HL-60 (cell line): Measurements from ENCODE around the gene SIDT2.
"Not testable (repeated sequence)": the region's sequence is repeated elsewhere in the genome, so short reads cannot be mapped to it uniquely, and the experiment has no call there.

Experiments
- DNase-seq, 2 experiments: peaks; one replicate each; pipeline ENCODE4 v3.0.0-alpha.2; 2010 to 2020; ENCODE audit warnings: low read depth in 1 of 2, low spot score in 1 of 2
- H3K27ac ChIP-seq: fragments of 250-450 bp; sonication (Bioruptor Pico); replicated peaks from 2 replicates; pipeline ENCODE4 v1.5.1; 2020; ENCODE audit warnings: mild to moderate bottlenecking, moderate library complexity
- H3K27me3 ChIP-seq: fragments of 250-450 bp; sonication (Bioruptor Pico); 2 replicates; pipeline ENCODE4 v1.5.1; 2021; ENCODE audit warnings: mild to moderate bottlenecking, moderate library complexity; ENCODE audit not compliant: insufficient read depth, poor library complexity, severe bottlenecking
- H3K4me3 ChIP-seq: replicated peaks from 2 replicates; pipeline ENCODE4 v1.5.1; 2011; ENCODE audit warnings: mild to moderate bottlenecking, control low read depth, low read length; ENCODE audit not compliant: insufficient read depth
- CTCF ChIP-seq: IDR thresholded peaks from one replicate; pipeline ENCODE4 v1.5.1; 2011; ENCODE audit warnings: low read length, control low read depth, inconsistent platforms; ENCODE audit not compliant: insufficient read depth
- GABPA ChIP-seq: IDR thresholded peaks from 2 replicates; pipeline ENCODE4 v1.6.1; 2012; ENCODE audit warnings: low read depth
- POLR2AphosphoS5 ChIP-seq: IDR thresholded peaks from 2 replicates; pipeline ENCODE4 v1.6.1; 2012; ENCODE audit warnings: low read depth
- TF ChIP-seq, protein P1 (sequence below): IDR thresholded peaks from 2 replicates; pipeline ENCODE4 v1.6.1; 2012; ENCODE audit warnings: low read depth; ENCODE audit not compliant: insufficient replicate concordance

Gene SIDT2

DNA sequence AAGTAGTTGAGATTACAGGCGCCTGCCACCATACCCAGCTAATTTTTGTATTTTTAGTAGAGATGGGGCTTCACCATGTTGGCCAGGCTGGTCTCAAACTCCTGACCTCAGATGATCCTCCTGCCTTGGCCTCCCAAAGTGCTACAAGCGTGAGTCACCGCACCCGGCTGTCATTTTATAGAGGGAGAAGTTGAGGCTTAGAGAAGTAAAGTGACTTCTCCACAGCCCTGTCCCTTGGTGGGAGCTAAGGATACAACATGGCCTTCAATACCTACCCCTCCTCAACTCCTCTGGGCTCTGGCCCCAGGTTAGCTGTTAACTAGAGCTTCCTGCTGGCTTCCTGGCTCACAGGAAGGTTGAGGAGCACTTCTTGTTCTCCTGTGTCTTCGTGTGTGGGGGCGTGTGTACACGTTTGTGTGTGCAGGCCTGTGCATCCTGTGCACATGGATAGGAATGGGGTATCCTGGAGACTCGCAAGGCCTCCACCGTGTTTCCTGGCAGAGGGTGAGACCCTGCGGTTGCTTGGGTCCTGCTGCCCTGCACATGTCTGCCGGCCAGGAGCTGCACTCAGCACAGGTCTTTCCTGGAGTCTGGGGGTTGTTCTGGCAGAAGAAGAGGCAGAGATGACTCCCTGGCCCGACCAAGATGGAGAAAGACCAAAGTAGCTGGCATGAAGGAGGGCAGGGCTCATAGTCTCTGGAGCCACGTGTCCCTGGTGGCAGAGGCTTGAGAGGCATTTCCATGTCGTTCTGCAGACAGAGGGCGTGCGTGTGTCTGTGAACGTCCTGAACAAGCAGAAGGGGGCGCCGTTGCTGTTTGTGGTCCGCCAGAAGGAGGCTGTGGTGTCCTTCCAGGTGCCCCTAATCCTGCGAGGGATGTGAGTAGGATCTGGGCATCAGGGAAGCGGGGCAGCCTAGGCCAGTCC, 2.4 kb downstream of the SIDT2 start:
- H3K27me3 ChIP-seq = no peaks in the 10 kb centered on the region
- H3K27ac ChIP-seq = no peak overlapping the region
- DNase-seq = peak; percentile 76 to 83
- H3K4me3 ChIP-seq = no peak overlapping the region
- TF ChIP-seq, protein P1, sequence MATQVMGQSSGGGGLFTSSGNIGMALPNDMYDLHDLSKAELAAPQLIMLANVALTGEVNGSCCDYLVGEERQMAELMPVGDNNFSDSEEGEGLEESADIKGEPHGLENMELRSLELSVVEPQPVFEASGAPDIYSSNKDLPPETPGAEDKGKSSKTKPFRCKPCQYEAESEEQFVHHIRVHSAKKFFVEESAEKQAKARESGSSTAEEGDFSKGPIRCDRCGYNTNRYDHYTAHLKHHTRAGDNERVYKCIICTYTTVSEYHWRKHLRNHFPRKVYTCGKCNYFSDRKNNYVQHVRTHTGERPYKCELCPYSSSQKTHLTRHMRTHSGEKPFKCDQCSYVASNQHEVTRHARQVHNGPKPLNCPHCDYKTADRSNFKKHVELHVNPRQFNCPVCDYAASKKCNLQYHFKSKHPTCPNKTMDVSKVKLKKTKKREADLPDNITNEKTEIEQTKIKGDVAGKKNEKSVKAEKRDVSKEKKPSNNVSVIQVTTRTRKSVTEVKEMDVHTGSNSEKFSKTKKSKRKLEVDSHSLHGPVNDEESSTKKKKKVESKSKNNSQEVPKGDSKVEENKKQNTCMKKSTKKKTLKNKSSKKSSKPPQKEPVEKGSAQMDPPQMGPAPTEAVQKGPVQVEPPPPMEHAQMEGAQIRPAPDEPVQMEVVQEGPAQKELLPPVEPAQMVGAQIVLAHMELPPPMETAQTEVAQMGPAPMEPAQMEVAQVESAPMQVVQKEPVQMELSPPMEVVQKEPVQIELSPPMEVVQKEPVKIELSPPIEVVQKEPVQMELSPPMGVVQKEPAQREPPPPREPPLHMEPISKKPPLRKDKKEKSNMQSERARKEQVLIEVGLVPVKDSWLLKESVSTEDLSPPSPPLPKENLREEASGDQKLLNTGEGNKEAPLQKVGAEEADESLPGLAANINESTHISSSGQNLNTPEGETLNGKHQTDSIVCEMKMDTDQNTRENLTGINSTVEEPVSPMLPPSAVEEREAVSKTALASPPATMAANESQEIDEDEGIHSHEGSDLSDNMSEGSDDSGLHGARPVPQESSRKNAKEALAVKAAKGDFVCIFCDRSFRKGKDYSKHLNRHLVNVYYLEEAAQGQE = no peak
- peak; percentile 67 for TF ChIP-seq CTCF
- no peak for TF ChIP-seq GABPA
- no peak for TF ChIP-seq POLR2AphosphoS5

DNA sequence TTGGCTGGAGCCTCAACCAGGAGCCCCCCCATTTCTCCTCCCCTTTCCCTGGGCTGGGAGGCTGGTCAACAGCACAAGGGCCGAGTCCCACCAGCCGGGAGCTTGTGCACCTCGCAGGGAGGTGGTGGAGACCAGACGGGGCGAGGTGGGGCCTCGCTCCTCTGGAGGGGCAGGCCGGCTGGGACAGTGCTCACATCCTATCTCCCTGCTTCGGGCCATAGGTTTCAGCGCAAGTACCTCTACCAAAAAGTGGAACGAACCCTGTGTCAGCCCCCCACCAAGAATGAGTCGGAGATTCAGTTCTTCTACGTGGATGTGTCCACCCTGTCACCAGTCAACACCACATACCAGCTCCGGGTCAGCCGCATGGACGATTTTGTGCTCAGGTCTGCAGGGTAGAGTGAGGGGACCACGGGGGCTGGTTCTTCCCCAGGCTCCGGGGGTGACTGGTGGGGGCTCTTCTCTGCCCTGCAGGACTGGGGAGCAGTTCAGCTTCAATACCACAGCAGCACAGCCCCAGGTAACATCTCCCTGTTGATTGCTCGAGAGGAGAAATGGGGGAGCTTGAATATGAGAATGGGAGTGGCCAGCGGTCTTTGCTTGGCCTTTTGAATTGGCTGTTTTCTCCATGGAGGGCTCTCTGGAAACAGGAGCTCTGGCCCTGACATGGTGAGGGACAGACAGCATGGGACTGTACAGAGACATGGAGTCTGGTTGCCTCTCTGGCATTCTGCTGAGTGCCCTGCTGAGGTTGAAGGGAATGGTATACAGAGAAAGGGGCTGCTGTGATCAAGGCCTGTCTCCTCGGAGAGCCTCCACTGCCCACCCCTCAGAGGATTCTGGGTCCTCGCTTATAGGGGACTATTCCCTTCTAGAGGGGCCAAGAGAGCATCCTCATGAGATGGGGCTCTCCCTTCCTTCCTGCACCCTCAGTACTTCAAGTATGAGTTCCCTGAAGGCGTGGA, 3.3 kb downstream of the SIDT2 start:
- Histone ChIP-seq H3K27me3 (no peaks in the 10 kb centered on the region), H3K27ac (no peak overlapping the region), H3K4me3 (no peak overlapping the region)
- TF ChIP-seq CTCF = no peak
- no peak for DNase-seq

DNA sequence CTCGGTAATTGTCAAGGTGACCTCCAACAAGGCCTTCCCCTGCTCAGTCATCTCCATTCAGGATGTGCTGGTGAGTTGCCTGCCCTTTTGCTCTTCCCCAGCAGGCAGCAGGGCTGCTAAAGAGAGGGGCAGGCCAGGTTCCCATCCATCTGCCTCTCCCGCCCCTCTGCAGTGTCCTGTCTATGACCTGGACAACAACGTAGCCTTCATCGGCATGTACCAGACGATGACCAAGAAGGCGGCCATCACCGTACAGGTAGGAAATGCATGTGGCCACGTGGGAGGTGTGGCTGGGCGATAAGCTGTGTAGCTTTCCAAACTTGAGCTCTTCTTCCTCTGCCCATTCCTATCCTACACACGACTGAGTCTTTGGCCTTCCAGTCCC, 4.0 kb downstream of the SIDT2 start:
- TF ChIP-seq, protein P1 = no peak
- H3K27me3 ChIP-seq = no peaks in the 10 kb centered on the region
- no peak overlapping the region for H3K4me3 ChIP-seq
- no peak for DNase-seq
- H3K27ac ChIP-seq = no peak overlapping the region

GRCh38 chr11:117183178-117183577, 4.6 kb downstream of the SIDT2 start:
- H3K4me3 ChIP-seq, H3K27me3 ChIP-seq: not testable (repeated sequence)

More at GRCh38 chr11:117183178-117183577, 4.6 kb downstream of the SIDT2 start:
- not testable (repeated sequence) for DNase-seq, H3K27ac ChIP-seq
